HG02981 (cell line): ENCODE measurements around the gene TLR3.
A peak's percentile ranks its signal among the peaks of the same experiment; 100 is the strongest.
"Not testable (repeated sequence)": the region's sequence is repeated elsewhere in the genome, so short reads cannot be mapped to it uniquely, and the experiment has no call there.

Experiments used
- ATAC-seq: cut with Tn5 transposase; IDR thresholded peaks from one replicate; pipeline ENCODE4 v1.9.1; 2021; ENCODE audit warnings: mild to moderate bottlenecking, moderate library complexity; ENCODE audit not compliant: unreplicated experiment

TLR3 gene

GRCh38 chr4:186068581-186069348 is at the start of gene TLR3:
TLR3 (plus strand) TSS chr4:186069156; CDS start chr4:186076620, 7,464 bp downstream.
- no peak for ATAC-seq

- ATAC-seq = no peak
Observed at GRCh38 chr4:186019269-186019668, 49.7 kb upstream of the TLR3 start.

GRCh38 chr4:186020106-186020792 is 48.7 kb upstream of the TLR3 start:
- ATAC-seq = no peak

- ATAC-seq = no peak
Observed at GRCh38 chr4:186020793-186021407, 48.1 kb upstream of the TLR3 start.

- ATAC-seq = no peak
Observed at GRCh38 chr4:186021461-186022167, 47.3 kb upstream of the TLR3 start.

- no peak for ATAC-seq
Observed at GRCh38 chr4:186023975-186024374, 45.0 kb upstream of the TLR3 start.

GRCh38 chr4:186024637-186025407 is 44.1 kb upstream of the TLR3 start:
- no peak for ATAC-seq

GRCh38 chr4:186025408-186025690 is 43.6 kb upstream of the TLR3 start:
- ATAC-seq = no peak

GRCh38 chr4:186027405-186027804 is 41.6 kb upstream of the TLR3 start:
- ATAC-seq = no peak

- ATAC-seq = no peak
Observed at GRCh38 chr4:186029571-186030398, 39.2 kb upstream of the TLR3 start.

- ATAC-seq = no peak
Observed at GRCh38 chr4:186030399-186030775, 38.6 kb upstream of the TLR3 start.

GRCh38 chr4:186030795-186031194 is 38.2 kb upstream of the TLR3 start:
- no peak for ATAC-seq

- ATAC-seq = no peak
Observed at GRCh38 chr4:186032259-186032658, 36.7 kb upstream of the TLR3 start.

- ATAC-seq = no peak
Observed at GRCh38 chr4:186033027-186033426, 35.9 kb upstream of the TLR3 start.

- ATAC-seq = not testable (repeated sequence)
Observed at GRCh38 chr4:186034613-186035012, 34.3 kb upstream of the TLR3 start.

- ATAC-seq = no peak
Observed at GRCh38 chr4:186036976-186037581, 31.9 kb upstream of the TLR3 start.

GRCh38 chr4:186037692-186038658 is 31.0 kb upstream of the TLR3 start:
- ATAC-seq = peak; percentile 68

GRCh38 chr4:186039697-186040096 is 29.3 kb upstream of the TLR3 start:
- no peak for ATAC-seq
